ENCODE data around the gene MICAL2.
"Not testable (repeated sequence)": the region's sequence is repeated elsewhere in the genome, so short reads cannot be mapped to it uniquely, and the experiment has no call there.

The MICAL2 gene

DNA sequence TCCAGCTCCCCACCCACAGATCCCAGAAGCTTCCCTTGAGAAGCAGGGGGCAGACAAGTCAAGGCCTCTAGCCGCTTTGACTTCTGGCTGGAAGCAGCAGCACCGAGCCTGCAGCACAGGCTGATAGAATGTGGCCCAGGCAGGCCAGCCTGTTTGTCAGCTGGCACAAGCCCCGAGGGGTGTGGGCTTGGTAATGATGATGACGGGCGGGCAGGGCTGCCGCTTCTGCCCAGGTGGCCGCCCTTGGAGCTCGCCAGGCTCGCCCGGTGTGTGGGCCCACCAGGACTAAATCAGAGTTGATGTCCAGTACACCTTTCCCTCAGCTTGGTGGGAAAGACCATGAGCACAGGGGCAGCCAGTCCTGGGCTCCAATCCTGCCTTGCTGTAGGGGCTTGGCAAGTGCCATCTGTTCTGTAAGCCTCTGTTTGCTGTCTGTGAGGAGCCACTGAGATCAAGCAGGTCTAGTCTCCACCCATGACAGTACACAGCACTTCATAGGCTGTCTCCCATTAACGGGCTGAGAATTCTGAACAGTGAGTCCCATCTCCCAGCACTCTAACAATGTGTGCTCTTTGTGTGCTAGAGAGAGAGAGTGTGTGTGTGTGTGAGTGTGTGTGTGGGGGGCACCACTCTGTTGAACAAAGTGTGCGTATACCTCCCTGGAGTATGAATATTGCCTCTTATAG is 26.8 kb downstream of the MICAL2 start:
- DNase-seq, result no peak

DNA sequence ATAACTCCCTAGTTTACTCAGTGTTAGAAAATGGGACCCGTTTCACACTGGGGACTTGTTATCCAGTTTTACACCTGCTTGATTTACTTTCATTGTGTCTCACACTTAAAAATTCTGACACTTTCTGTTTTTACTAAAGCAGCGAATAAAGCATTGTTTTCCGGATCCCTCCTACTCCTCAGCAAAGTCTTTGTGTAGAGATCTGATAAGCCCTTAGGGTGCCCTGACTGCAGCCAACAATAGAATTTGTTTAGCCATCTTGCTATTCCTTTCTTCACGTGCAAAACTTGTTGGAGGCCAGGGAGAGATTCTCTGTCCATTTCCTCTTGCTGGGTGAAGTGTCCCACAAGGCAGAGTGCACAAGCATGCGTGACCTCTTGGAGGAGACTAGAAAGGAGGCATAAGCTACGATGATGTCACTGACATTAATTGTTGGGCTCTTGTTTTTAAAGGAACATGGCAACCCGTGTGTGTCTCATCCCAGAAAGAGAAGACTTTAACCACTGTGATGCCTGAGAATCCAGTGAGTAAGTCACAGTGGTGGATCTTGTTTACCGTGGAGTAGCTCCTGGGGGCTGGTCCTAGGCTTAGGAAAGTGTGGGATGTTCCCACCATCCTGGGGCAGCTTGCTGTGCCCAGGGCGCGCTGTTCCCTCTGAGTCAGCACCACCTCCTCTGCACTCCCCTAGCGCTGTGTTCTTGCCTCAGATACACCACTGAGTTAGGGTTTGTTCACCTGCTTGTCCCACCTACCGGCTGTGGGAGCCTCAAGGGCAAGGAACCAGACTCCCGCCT is 27.7 kb downstream of the MICAL2 start:
- DNase-seq, result no peak

GRCh38 chr11:12139144-12139881 is 28.9 kb downstream of the MICAL2 start:
- no peak for DNase-seq

DNA sequence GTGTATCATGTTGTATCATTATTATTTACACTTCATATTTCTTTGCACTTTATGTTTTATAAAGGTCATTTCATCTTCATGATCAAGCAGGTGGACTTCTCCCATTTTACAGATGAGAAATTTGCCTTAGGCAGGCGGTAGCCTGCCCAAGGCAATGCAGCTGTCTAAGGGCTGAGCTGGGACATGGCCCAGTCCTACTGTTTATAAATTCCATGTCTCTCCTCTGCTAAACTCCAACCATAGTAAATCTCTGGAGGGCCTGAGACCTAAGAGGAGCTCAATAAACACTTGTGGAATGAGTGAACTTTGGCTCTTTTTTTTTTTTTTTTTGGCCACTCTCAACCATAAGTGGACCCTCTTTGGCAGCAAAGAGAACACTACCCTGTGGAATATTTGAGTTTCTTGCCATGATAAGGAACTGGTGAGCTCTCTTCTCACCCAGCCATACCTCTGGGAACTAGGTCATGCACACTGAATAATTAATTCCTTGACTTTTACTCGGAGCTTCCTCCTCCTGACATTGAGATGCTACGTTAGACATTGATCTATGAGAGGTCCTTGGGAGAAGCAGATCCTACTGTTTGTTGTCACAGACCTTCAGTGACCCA is 29.9 kb downstream of the MICAL2 start:
- no peak for DNase-seq

DNA sequence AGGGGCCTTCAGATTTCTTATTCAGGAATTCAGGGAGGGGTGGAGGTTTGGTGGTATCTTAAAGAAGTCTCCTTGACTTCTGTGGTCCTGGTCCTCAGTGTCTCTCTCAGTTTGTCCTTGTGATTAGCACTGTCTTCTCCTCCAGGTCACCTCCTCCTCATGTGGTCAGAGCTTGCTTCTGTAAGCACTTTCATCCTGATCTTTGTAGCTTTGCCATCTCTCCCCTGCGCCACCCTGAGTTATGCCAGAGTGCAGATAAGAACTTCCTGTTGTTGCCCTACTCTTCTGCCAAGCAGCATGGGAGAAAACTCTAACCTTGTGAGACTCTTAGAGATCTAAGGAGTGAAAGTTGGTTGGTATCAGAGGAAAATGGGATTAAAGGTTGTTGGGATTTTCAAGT is 30.9 kb downstream of the MICAL2 start:
- no peak for DNase-seq

- no peak for DNase-seq
Observed at GRCh38 chr11:12142176-12142575, 31.8 kb downstream of the MICAL2 start.

DNA sequence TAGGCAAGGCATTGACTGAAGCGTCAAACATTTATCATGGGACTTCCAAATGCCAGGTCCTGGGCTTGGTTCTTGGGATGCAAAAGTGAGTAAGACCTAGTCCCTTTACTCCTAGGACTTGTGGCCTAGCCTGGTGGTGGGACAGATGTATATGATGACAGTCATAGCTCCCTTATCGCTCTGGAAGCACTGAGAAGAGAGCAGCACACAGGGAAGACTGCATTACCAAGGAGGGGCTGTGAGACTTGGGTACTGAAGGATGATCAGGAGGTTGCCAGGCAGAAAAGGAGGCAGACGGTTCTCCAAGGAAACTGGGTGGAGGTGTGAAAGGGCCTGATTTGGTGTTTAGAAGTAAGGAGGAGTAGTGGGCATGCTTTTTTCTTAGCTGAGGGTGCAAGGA is 32.5 kb downstream of the MICAL2 start:
- no peak for DNase-seq

DNA sequence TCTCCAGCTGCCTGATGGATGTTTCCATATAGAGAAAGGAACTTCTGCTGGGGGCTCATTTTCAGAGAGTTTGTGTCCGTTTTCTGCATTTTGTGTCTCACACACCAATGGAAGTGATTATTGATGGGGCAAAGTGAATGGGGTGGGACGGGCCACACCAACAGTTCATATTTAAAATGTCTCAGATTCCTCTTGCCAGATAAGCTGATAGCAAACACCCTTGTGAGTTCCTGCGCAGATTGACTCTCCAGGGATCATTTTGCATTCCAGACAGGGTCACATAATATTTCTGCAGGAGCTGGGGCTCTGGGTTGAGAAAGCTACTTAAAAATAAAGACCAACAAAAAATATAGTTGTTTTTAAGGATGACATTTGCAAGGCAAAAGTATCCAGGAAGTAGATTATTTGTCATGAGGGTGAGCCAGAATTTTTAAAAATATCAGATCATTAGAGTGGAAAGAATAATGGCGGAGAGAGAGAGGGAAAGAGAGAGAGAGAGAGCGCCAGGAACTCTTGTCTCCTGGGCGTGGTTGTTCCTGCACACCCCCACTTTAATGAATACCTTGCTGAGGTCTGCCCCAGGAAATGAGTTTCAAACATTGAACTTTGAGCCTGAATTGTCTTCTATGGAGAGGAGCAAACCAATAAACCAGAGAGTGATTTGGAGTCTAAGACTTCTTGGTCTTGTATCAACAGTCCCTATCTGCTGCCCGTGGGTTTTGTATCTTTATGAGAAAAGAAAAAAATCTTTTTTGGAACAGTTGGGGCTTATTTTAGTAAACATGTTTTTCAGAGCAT is 33.3 kb downstream of the MICAL2 start:
- no peak for DNase-seq

- no peak for DNase-seq
Observed at GRCh38 chr11:12144330-12145174, 34.2 kb downstream of the MICAL2 start.

- DNase-seq, result not testable (repeated sequence)
Observed at GRCh38 chr11:12146678-12147077, 36.3 kb downstream of the MICAL2 start.

- no peak for DNase-seq
Observed at GRCh38 chr11:12147827-12148226, 37.4 kb downstream of the MICAL2 start.

DNA sequence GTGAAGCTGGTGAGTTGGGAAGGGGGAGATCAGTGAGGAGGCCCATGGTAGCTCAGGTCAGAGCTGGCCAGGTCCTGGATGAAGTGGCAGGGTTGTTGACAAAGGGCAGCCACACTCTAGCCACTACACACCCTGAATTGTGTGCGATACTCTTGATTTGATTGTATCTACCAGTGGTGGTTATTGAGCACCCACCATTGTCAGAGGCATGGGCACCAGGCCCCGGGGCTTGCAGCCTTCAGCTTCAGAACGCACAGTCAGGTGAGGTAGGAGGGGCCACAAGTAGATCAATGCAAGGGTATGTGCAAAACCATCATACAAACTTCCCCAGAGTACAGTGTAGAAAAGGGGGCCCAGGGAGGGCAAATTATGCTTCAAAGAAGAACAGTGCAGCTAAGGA is 38.1 kb downstream of the MICAL2 start:
- DNase-seq, result no peak

DNA sequence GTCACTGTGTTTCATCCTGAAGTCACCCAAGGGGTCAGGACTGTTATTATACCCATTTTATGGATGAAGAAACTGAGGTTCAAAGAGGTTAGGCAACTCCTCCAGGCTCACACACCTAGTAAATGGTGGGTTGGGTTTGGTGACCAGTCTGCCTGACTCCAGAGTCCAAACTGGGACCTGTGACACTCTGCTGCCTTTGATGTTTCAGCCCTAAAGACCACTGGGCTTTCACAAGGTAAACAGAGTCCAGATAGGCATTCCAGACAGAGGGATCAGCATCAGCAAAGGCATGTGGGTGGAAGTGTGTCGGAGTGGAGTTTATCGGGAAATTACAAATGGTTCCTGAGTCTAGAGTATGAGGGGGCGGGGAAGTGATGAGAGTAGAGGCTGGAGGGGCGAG is 38.5 kb downstream of the MICAL2 start:
- DNase-seq, result no peak

- no peak for DNase-seq
Observed at GRCh38 chr11:12149672-12150225, 39.4 kb downstream of the MICAL2 start.

DNA sequence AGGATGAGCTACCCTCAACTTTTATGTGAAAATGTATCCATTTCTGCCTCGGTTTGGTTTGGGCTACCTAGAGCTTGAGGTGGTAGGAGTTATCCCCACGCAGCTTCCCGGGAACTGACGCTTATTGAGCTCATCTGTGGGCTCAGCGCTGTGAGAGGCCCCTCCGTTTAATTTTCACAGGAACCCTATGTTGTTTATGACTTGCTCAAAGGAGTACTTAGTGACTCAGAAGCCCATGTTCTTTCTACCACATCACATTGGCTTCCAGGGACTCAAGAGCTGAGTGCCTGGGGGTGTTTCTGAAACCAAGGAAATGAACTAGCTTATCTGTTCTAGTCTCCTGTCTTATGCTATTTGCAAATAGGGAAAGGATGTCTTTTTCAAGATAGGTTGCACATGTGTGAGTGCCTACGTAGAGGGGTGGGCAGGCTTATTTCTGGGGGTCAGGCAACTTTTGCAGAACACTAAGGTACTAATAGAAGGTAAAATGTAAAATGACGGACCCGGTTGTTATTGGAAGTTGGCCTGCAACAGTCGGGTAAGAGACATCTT is 40.5 kb downstream of the MICAL2 start:
- no peak for DNase-seq

DNA sequence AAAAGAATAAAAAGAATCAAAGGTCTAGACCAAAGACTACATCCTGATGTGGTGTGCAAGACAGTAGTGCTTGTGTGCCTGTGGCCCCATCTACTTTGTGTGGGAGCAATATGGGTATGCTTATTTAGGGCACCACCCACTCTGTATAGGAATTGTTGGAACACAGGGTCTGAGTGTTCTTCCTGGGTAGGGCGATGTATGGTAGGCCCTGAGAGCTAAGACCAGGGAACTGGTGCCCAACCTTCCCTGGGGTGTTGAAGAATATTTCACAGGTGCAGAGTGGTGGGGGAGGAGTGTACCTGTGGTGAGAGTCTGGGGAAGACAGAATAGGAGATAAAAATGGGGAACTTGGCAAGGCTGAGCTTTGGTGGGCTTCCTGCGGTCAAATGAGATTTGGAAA is 41.9 kb downstream of the MICAL2 start:
- DNase-seq, result no peak

GRCh38 chr11:12154871-12155668 is 44.7 kb downstream of the MICAL2 start:
- DNase-seq, result no peak

GRCh38 chr11:12155696-12156095 is 45.3 kb downstream of the MICAL2 start:
- DNase-seq, result no peak

- DNase-seq, result no peak
Observed at GRCh38 chr11:12156301-12157140, 46.1 kb downstream of the MICAL2 start.
